Measurements from ENCODE around the gene IGHMBP2.

GRCh38 chr11:68939583-68940555 lies 36.2 kb downstream of the IGHMBP2 start:
- TF ChIP-seq CTCF (IDR thresholded peaks at IDR 0.05; ENCODE audit: control extremely low read depth in 1 of 3, insufficient read depth in 1 of 3, low read depth in 1 of 3, low read length in 3 of 3) (no peak), POLR2A (IDR thresholded peaks at IDR 0.05; ENCODE audit: control extremely low read depth in 1 of 2, low read depth in 2 of 2, low read length in 2 of 2) (no peak), BRCA1 (IDR thresholded peaks at IDR 0.05; ENCODE audit: low read depth, low read length) (no peak), EZH2 (IDR thresholded peaks at IDR 0.05; ENCODE audit: low read depth, low read length, severe bottlenecking) (no peak), RXRA (IDR thresholded peaks at IDR 0.05; ENCODE audit: insufficient read depth, low read depth, low read length) (no peak), SRF (IDR thresholded peaks at IDR 0.05; ENCODE audit: low read depth, low read length) (no peak), E2F6 (IDR thresholded peaks at IDR 0.05) (no peak), SIRT6 (IDR thresholded peaks at IDR 0.05; ENCODE audit: low read length) (no peak), POLR2AphosphoS5 (IDR thresholded peaks at IDR 0.05; ENCODE audit: low read depth, low read length) (no peak)

Data from H1 (cell line).